SU-DHL-6 (cell line): ENCODE data around the gene OS9.

Experiments
- EZH2phosphoT487 ChIP-seq: fragments of 200-600 bp; sonication (generic), shearing (Covaris generic); conservative IDR thresholded peaks from 2 replicates; pipeline ENCODE4 v1.6.1; 2018; ENCODE audit warnings: mild to moderate bottlenecking, antibody characterized with exemption, low read length, moderate library complexity, mixed read lengths
- TF ChIP-seq, protein P1 (sequence below): fragments of 200-600 bp; sonication (generic); IDR thresholded peaks from one replicate; pipeline ENCODE4 v1.5.1; 2017; ENCODE audit warnings: antibody characterized with exemption, mild to moderate bottlenecking, low read length, moderate library complexity; ENCODE audit not compliant: insufficient read depth, poor library complexity, severe bottlenecking

DNA sequence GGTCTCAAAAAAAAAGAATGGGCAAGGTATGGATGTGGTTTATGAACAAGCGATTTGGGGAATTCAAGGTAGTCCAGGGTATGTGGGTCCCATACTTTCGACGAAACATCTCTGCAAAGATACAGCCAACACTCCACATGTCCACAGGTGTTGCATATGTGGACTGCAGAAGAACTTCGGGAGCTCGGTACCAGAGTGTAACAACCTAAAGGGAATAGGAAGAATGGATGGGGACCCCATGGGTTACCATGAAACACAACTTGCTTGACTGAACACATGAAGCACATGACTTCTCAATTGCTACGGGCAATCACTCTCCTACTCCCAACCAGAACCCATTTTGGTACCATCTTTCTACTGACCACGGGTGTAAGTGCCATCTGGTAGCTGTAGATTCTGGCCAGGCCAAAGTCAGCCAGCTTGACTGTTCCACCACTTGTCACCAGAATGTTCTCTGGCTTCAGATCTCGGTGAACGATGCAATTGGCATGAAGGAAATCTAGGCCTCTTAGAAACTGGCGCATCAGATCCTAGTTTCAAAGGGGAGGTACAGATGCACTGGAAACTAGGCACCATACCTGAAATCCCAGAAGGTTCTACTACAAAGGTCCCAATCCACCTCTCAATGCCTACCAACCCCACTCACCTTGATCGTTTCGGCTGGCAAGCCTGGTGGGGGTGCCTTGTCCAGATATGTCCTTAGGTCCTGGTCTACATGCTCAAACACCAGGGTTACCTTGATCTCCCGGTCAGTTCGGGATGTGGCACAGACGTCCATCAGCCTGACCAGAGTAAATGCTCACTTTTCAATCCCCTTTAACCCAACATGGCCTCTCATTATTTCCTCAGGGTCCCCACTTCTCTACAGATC, 56.9 kb downstream of the OS9 start:
- TF ChIP-seq, protein P1, sequence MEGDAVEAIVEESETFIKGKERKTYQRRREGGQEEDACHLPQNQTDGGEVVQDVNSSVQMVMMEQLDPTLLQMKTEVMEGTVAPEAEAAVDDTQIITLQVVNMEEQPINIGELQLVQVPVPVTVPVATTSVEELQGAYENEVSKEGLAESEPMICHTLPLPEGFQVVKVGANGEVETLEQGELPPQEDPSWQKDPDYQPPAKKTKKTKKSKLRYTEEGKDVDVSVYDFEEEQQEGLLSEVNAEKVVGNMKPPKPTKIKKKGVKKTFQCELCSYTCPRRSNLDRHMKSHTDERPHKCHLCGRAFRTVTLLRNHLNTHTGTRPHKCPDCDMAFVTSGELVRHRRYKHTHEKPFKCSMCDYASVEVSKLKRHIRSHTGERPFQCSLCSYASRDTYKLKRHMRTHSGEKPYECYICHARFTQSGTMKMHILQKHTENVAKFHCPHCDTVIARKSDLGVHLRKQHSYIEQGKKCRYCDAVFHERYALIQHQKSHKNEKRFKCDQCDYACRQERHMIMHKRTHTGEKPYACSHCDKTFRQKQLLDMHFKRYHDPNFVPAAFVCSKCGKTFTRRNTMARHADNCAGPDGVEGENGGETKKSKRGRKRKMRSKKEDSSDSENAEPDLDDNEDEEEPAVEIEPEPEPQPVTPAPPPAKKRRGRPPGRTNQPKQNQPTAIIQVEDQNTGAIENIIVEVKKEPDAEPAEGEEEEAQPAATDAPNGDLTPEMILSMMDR, result no peak
- TF ChIP-seq EZH2phosphoT487, result no peak
